IPS DF 6.9 (cell line): ENCODE results near the gene SSBP3.

Experiments
- DNase-seq: peaks from one replicate; pipeline ENCODE4 v3.0.0-alpha.2; 2013; ENCODE audit warnings: low read depth, low spot score
- H3K27ac ChIP-seq: one replicate; pipeline ENCODE4 v1.5.1; 2013; ENCODE audit warnings: low read length, control low read depth
- H3K27me3 ChIP-seq: 2 replicates; pipeline ENCODE4 v1.6.1; 2013; ENCODE audit warnings: mild to moderate bottlenecking, low read length; ENCODE audit not compliant: control insufficient read depth, insufficient read depth
- H3K36me3 ChIP-seq: 2 replicates; pipeline ENCODE4 v1.6.1; 2013; ENCODE audit warnings: low read length; ENCODE audit not compliant: control insufficient read depth, insufficient read depth
- H3K4me1 ChIP-seq: 2 replicates; pipeline ENCODE4 v1.6.1; 2013; ENCODE audit warnings: low read length; ENCODE audit not compliant: control insufficient read depth, insufficient read depth
- H3K4me3 ChIP-seq: 2 replicates; pipeline ENCODE4 v1.5.1; 2013; ENCODE audit warnings: mild to moderate bottlenecking, low read length
- H3K9me3 ChIP-seq: 2 replicates; pipeline ENCODE4 v1.6.1; 2013; ENCODE audit warnings: low read length, inconsistent platforms; ENCODE audit not compliant: control insufficient read depth, insufficient read depth
- WGBS: extraction: QIAGEN DNeasy Blood & Tissue Kit; methylation state at CpG from one replicate; pipeline ENCODE4 v1.1.7; 2013; ENCODE audit warnings: mixed read lengths, missing lambda C conversion rate; ENCODE audit not compliant: insufficient read length, insufficient coverage; 5-methylcytosine and 5-hydroxymethylcytosine counted together

SSBP3 gene

DNA sequence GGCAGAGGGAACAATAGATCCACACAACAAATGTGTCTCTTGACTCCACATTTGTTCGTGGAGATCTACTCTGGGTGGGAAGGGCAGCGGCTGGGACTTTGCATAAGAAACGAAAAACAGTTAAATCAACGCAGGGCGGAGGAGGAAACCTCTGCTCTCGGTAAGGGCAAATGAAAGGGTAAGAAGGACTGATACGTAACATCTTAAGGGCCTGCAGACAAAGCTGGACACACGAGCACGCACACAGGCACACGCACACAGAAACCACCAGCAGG, 148.9 kb downstream of the SSBP3 start:
- Histone ChIP-seq H3K9me3 (no peaks in the 10 kb centered on the region), H3K27ac (no peak overlapping the region), H3K27me3 (no peaks in the 10 kb centered on the region), H3K4me3 (no peak overlapping the region), H3K36me3 (no peaks in the 10 kb centered on the region), H3K4me1 (peaks cover 5% of the 10 kb centered on the region)
- WGBS, result no CpG with 5 or more reads among the region's 10 CpGs
- DNase-seq, result no peak

DNA sequence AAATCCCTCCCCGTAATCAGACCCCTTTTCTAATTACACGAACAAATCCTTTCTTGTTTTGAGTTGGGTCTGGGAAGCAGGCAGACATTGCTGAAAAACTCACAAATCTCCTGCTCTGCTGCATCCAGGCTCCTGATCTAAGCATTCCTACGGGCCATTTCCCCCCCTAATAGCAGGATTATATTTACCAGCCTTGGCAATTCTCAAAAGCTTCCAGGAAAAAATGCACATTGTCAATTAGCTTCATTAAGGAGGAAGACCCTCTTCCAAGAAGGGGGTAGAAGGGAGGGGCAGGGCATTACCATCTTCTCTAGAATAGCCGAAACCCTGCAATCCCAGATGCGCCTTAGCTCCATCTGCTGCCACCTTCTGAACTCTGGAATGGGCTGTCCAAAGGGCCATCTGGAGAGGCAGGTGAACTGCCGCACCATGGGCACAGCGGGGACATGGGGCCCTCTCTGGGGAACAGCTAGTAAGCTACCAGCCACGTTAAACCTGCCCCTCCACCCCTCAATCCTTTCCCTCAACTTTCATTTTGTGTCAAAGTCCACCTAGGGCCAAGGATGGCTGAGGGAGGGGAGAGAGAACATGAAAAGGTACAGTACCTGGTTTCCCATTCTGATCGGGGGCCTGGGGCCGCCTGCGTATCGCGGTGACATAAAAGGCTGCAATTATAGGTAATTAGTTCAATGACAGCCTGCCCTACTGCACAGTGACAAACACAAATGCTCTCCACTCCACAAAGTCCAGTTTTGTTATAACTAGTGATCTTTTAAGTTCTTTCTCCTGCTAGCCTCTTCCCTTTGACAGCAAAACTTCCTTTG, 149.5 kb downstream of the SSBP3 start:
- no peak for DNase-seq
- no CpG with 5 or more reads among the region's 13 CpGs for WGBS
- Histone ChIP-seq H3K36me3 (no peaks in the 10 kb centered on the region), H3K9me3 (no peaks in the 10 kb centered on the region), H3K4me1 (peaks cover 5% of the 10 kb centered on the region), H3K27me3 (no peaks in the 10 kb centered on the region), H3K27ac (no peak overlapping the region), H3K4me3 (no peak overlapping the region)

DNA sequence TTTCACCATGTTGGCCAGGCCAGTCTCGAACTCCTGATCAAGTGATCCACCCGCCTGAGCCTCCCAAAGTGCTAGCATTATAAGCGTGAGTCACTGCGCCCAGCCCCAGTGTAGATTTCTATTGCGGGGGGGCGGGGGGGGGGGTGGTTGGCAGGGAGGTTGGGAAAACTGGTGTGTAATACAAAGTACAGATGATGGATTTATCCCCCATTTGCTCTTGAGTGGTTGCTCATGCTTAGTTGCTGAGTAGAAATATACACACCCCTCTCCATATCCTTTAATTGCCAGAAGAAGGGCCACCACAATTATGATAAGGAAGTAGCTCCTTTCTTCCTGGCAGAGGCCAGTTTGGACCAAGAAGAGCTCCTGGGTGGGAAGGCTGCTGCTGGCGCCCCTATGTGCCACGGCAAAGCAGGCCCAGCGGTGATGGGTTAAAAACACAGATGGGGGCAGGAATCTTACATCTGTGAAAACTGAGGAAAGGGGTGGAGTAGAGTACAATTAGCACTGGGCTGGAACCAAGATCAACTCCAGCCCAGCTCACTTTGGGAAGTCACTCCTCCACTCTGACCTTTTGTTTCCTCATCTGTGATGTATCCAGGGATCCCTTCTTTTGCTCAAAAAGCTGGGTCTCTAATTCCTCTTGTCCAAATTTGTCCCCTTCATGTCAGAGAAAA, 151.0 kb downstream of the SSBP3 start:
- Histone ChIP-seq H3K4me3 (no peak overlapping the region), H3K36me3 (no peaks in the 10 kb centered on the region), H3K9me3 (no peaks in the 10 kb centered on the region), H3K27me3 (no peaks in the 10 kb centered on the region), H3K4me1 (peaks cover 5% of the 10 kb centered on the region), H3K27ac (no peak overlapping the region)
- DNase-seq, result no peak
- no CpG with 5 or more reads among the region's 9 CpGs for WGBS

DNA sequence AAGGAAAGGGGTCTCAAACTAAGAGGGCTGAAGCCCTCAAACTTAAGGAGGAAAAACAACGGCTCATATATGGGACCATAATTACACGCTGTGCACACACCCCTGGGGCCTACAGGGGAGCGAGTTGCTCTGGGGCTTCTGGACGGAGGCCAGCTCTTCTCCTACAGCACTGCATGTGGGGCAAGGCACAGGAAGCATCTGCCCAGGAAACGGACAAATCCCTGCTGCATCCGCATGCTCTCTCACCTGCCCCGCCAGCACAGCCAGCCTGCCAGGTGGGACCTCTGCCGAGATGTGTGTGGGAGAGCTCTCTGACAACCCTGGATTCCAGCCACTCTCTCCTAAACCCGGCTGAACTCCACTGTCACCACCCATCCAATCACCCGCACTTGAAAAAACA, 152.1 kb downstream of the SSBP3 start:
- H3K27me3 ChIP-seq, result no peaks in the 10 kb centered on the region
- H3K9me3 ChIP-seq, result no peaks in the 10 kb centered on the region
- H3K36me3 ChIP-seq, result no peaks in the 10 kb centered on the region
- no peak for DNase-seq
- no peak overlapping the region for H3K27ac ChIP-seq
- H3K4me3 ChIP-seq, result no peak overlapping the region
- peaks cover 5% of the 10 kb centered on the region for H3K4me1 ChIP-seq
- WGBS, result no CpG with 5 or more reads among the region's 10 CpGs

DNA sequence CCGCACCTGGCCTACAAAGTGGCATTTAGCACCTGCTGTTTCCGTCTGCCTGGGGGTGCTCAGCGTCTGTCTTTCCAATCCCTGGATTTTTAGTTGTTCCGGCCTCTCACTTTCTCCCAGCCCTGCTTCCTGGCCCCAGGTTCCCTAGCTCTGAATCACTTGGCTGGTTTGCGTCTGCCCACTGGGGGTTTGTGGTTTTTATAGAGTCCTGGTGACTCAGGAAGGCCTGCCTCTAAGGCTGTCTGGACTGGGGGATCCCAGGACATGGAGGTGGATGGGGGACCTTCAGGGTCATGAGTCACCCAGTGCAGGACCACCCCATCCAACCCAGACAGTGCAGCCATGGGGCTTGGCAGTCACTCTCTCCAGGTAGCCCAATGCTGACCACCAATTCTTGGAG, 152.7 kb downstream of the SSBP3 start:
- Histone ChIP-seq H3K4me1 (peaks cover 5% of the 10 kb centered on the region), H3K27ac (no peak overlapping the region), H3K27me3 (no peaks in the 10 kb centered on the region), H3K4me3 (no peak overlapping the region), H3K36me3 (peaks cover 1% of the 10 kb centered on the region; the same call in 1 of the 2 replicates), H3K9me3 (no peaks in the 10 kb centered on the region)
- DNase-seq, result no peak
- WGBS, result no CpG with 5 or more reads among the region's 5 CpGs

DNA sequence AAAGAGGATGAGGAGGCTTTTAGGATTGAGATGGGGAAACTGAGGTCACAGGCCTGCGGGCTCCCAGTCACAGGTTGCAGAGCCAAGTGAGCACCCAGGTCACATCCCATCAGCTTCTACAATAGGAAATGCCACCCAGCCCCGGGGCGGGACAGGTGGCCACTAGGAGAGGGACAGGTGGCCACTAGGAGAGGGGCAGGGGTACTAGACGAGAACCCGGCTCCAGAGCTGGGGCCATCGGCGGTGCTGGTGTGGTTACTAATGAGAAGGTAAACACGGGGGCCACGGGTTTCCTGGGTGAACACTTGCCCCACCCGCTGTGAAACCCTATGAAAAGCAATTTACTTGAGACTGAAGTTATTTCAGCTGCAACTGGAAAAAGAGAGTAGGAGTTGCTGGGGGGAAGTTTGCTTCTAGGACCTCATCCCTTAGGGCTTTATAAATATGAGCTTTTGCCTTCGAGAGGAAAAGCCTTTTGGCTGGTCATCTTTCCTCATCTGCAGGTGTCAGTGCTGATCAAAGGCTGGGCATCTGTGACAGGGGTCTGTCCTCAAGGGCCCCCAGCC, 153.7 kb downstream of the SSBP3 start:
- DNase-seq, result no peak
- H3K9me3 ChIP-seq, result no peaks in the 10 kb centered on the region
- peaks cover 4% of the 10 kb centered on the region; the same call in 1 of the 2 replicates for H3K36me3 ChIP-seq
- H3K27me3 ChIP-seq, result no peaks in the 10 kb centered on the region
- H3K4me3 ChIP-seq, result no peak overlapping the region
- peaks cover 4% of the 10 kb centered on the region for H3K4me1 ChIP-seq
- no CpG with 5 or more reads among the region's 11 CpGs for WGBS
- no peak overlapping the region for H3K27ac ChIP-seq

DNA sequence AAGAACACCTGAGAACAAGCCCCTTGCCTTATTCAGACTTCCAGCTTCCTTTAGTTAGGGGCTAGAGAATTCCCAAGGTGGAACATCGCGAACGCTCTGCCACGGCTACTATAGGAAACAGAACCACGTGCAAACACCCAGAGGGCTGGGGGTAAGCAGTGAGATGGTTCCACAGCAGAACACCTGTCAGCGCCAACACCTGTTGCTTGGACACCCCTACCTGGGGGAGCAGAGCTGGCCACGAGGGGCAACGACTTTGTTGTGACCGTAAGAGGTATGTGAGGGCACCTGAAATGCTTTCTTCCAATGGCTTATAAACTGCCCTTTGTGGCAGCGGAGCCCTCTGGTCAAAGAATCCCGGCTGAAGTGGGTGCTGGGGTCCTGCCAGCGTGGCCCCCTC, 155.5 kb downstream of the SSBP3 start:
- Histone ChIP-seq H3K27ac (no peak overlapping the region), H3K4me1 (no peaks in the 10 kb centered on the region), H3K27me3 (no peaks in the 10 kb centered on the region), H3K9me3 (no peaks in the 10 kb centered on the region), H3K4me3 (no peak overlapping the region), H3K36me3 (peaks cover 6% of the 10 kb centered on the region; the same call in 1 of the 2 replicates)
- no CpG with 5 or more reads among the region's 12 CpGs for WGBS
- DNase-seq, result no peak

DNA sequence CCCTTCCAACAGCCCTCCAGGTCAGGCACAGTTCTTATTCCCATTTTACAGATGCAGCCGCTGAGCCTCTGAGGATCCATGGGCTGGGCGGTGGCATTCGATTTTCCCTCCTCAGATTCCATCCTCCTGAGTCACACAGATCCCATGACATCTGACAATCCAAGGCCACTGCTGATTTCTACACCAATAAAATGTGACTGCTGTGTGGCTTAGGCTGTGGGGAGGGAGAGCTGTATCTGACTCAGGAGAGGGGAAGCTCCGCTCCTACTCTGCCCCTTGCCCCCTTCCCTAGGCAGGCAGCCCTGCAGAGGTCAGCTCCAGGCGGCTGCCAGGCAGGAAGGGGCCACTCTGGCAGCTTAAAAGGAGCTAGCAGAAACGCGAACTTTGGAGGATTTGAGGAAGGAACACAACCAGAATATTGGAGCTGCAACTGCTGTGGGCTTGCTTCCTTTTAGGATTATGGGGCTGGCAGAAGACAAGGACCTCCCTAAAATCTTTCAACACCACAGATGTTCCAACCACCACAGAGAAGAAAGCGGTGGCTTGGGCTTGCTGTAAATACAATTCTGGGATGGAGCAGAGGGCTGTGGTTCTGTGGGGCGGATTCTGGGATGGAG, 156.3 kb downstream of the SSBP3 start:
- H3K4me1 ChIP-seq, result no peaks in the 10 kb centered on the region
- H3K36me3 ChIP-seq, result peaks cover 6% of the 10 kb centered on the region; the same call in 1 of the 2 replicates
- no peaks in the 10 kb centered on the region for H3K27me3 ChIP-seq
- H3K27ac ChIP-seq, result no peak overlapping the region
- no peak for DNase-seq
- H3K4me3 ChIP-seq, result no peak overlapping the region
- no peaks in the 10 kb centered on the region for H3K9me3 ChIP-seq
- no CpG with 5 or more reads among the region's 9 CpGs for WGBS

DNA sequence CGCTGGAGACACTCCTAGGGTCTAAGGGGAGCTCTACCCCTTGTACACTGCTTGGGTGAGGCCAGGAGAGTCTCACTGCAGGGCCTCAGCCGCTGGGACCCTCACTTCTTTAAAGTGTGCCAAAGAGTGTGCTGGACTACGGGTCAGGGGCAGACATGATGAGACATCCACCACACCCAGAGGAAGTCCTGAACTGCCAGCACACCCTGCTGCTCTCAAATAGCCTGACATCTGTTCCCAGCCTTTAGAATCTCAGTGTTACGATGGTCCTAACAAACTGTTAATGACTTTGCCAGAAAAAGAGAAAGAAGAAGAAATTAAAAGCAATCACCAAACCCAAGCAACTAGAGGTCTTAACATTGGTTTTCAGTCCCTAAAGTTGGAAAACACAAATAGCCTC, 157.2 kb downstream of the SSBP3 start:
- no peak for DNase-seq
- H3K27me3 ChIP-seq, result no peaks in the 10 kb centered on the region
- H3K36me3 ChIP-seq, result peaks cover 6% of the 10 kb centered on the region; the same call in 1 of the 2 replicates
- H3K9me3 ChIP-seq, result no peaks in the 10 kb centered on the region
- no peak overlapping the region for H3K27ac ChIP-seq
- WGBS, result no CpG with 5 or more reads among the region's 4 CpGs
- H3K4me1 ChIP-seq, result no peaks in the 10 kb centered on the region
- H3K4me3 ChIP-seq, result no peak overlapping the region

DNA sequence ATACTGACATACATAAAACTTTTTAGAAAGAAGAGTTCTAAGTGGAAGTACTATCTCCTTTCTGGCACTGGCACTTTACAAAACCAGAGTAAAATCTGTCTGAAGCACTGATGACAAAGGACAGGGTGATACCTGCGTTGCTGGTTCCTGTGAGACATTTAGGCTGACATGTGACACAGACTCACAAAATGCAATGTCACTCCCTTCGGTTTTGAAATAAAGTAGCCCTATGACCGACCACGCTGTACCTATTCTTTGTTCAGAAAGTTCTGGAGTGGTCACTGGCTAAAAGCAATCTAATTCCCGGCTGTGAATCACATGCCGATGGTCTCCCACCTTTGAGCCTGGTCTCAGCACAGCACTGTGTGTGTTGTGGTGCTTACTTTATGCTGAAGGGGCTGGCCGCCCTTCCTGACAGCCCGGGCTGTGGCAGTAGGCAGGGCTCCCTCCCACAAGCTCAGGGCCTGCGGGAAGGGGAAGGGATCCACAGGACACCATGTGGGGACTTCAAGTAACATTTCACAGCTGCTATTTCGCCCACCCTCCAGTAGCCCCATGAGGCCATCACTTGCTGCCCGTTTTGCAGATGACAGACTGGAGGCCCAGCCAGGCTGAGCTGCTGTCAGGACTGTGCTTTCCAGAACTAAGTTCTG, 158.2 kb downstream of the SSBP3 start:
- Histone ChIP-seq H3K27ac (no peak overlapping the region), H3K4me3 (no peak overlapping the region), H3K9me3 (no peaks in the 10 kb centered on the region), H3K27me3 (no peaks in the 10 kb centered on the region), H3K36me3 (peaks cover 9% of the 10 kb centered on the region; the same call in 1 of the 2 replicates), H3K4me1 (no peaks in the 10 kb centered on the region)
- DNase-seq, result no peak
- WGBS, result no CpG with 5 or more reads among the region's 11 CpGs
